HepG2 (cell line): ENCODE results near the gene SEPHS2. TPM values are rescaled to one million over a fixed set of nuclear protein-coding genes. Genes with fewer than 3 reads are reported as not detected.

ENCODE experiments used
- DPF2 ChIP-seq: sonication (generic); formaldehyde crosslinking; IDR thresholded peaks from 2 replicates; pipeline ENCODE4 v1.4.0; 2020; ENCODE audit warnings: mild to moderate bottlenecking, low read depth, missing genetic modification reagents, borderline replicate concordance
- FOXC1 ChIP-seq: sonication (generic); formaldehyde crosslinking; IDR thresholded peaks from 2 replicates; pipeline ENCODE4 v1.8.0; 2022; ENCODE audit warnings: mild to moderate bottlenecking, missing genetic modification reagents, borderline replicate concordance
- FOXK2 ChIP-seq: fragments of 450-650 bp; IDR thresholded peaks from 2 replicates; pipeline ENCODE4 v1.6.1; 2016
- GLI4 ChIP-seq: sonication (generic); formaldehyde crosslinking; IDR thresholded peaks from 2 replicates; pipeline ENCODE4 v1.5.1; 2020; ENCODE audit warnings: missing genetic modification reagents, mild to moderate bottlenecking, moderate library complexity, borderline replicate concordance
- HCFC1 ChIP-seq: fragments of 150-350 bp; IDR thresholded peaks from 2 replicates; pipeline ENCODE4 v1.6.1; 2014; ENCODE audit warnings: low read depth, low read length
- IKZF4 ChIP-seq: sonication (generic); formaldehyde crosslinking; IDR thresholded peaks from 2 replicates; pipeline ENCODE4 v1.5.1; 2020; ENCODE audit warnings: borderline replicate concordance, mild to moderate bottlenecking, low read depth, missing genetic modification reagents; ENCODE audit errors: not compliant biosample characterization
- JUND ChIP-seq: sonication (generic); formaldehyde crosslinking; IDR thresholded peaks from 2 replicates; pipeline ENCODE4 v1.8.0; 2022; ENCODE audit warnings: mild to moderate bottlenecking, missing genetic modification reagents
- MAX ChIP-seq: IDR thresholded peaks from 2 replicates; pipeline ENCODE4 v1.6.1; 2012; ENCODE audit warnings: inconsistent platforms
- MTA1 ChIP-seq: sonication (generic); formaldehyde crosslinking; IDR thresholded peaks from 2 replicates; pipeline ENCODE4 v1.4.0; 2020; ENCODE audit warnings: missing genetic modification reagents, mild to moderate bottlenecking, borderline replicate concordance
- NCOR1 ChIP-seq: fragments of 200-600 bp; sonication (generic); IDR thresholded peaks from 2 replicates; pipeline ENCODE4 v1.7.0; 2017; ENCODE audit warnings: antibody characterized with exemption, low read length, borderline replicate concordance
- NONO ChIP-seq, 2 experiments: fragments of 450-650 bp in 1 of 2; sonication (generic) in 1 of 2; formaldehyde crosslinking in 1 of 2; IDR thresholded peaks in 1 of 2; conservative IDR thresholded peaks in 1 of 2; 2 replicates each; pipeline versions ENCODE4 v1.6.1 to v1.8.0; 2017 to 2022; ENCODE audit warnings: mild to moderate bottlenecking in 1 of 2, missing genetic modification reagents in 1 of 2, moderate library complexity in 1 of 2
- PREB ChIP-seq: sonication (generic); formaldehyde crosslinking; IDR thresholded peaks from 2 replicates; pipeline ENCODE4 v1.4.0; 2020; ENCODE audit warnings: missing genetic modification reagents
- SOX6 ChIP-seq, 2 experiments: fragments of 450-650 bp in 1 of 2; sonication (generic) in 1 of 2; formaldehyde crosslinking in 1 of 2; IDR thresholded peaks; 2 replicates each; pipeline versions ENCODE4 v1.4.0 to v1.6.1; 2017 to 2020; ENCODE audit warnings: antibody characterized with exemption in 1 of 2, mild to moderate bottlenecking in 1 of 2, missing genetic modification reagents in 1 of 2
- SPEN ChIP-seq: sonication (generic); formaldehyde crosslinking; IDR thresholded peaks from 2 replicates; pipeline ENCODE4 v1.5.1; 2020; ENCODE audit warnings: low read depth, mild to moderate bottlenecking, missing genetic modification reagents
- ZFP36L1 ChIP-seq: sonication (generic); formaldehyde crosslinking; IDR thresholded peaks from 2 replicates; pipeline ENCODE4 v1.8.0; 2022; ENCODE audit warnings: mild to moderate bottlenecking, missing genetic modification reagents, moderate library complexity
- ZNF121 ChIP-seq: sonication (generic); formaldehyde crosslinking; IDR thresholded peaks from 2 replicates; pipeline ENCODE4 v1.5.0; 2020; ENCODE audit warnings: mild to moderate bottlenecking, missing genetic modification reagents
- ZNF280D ChIP-seq: sonication (generic); formaldehyde crosslinking; IDR thresholded peaks from 2 replicates; pipeline ENCODE4 v1.5.1; 2020; ENCODE audit warnings: mild to moderate bottlenecking, missing genetic modification reagents
- ZNF3 ChIP-seq: IDR thresholded peaks from 2 replicates; pipeline ENCODE4 v1.7.0; 2017; ENCODE audit warnings: inconsistent platforms
- ZNF326 ChIP-seq: sonication (generic); formaldehyde crosslinking; IDR thresholded peaks from 2 replicates; pipeline ENCODE4 v1.4.0; 2020; ENCODE audit warnings: missing genetic modification reagents, borderline replicate concordance
- ZNF343 ChIP-seq: sonication (generic); formaldehyde crosslinking; IDR thresholded peaks from 2 replicates; pipeline ENCODE4 v1.4.0; 2020; ENCODE audit warnings: mild to moderate bottlenecking, missing genetic modification reagents
- ZNF430 ChIP-seq: sonication (generic); formaldehyde crosslinking; IDR thresholded peaks from 2 replicates; pipeline ENCODE4 v1.9.0; 2021; ENCODE audit warnings: mild to moderate bottlenecking, missing genetic modification reagents
- ZNF446 ChIP-seq: sonication (generic); formaldehyde crosslinking; IDR thresholded peaks from 2 replicates; pipeline ENCODE4 v1.5.0; 2020; ENCODE audit warnings: mild to moderate bottlenecking, missing genetic modification reagents
- ZNF546 ChIP-seq: sonication (generic); formaldehyde crosslinking; conservative IDR thresholded peaks from 2 replicates; pipeline ENCODE4 v1.8.1; 2023; ENCODE audit warnings: mild to moderate bottlenecking, missing genetic modification reagents
- ZNF709 ChIP-seq: sonication (generic); formaldehyde crosslinking; IDR thresholded peaks from 2 replicates; pipeline ENCODE4 v1.5.0; 2020; ENCODE audit warnings: mild to moderate bottlenecking, missing genetic modification reagents
- ZNF777 ChIP-seq: sonication (generic); formaldehyde crosslinking; IDR thresholded peaks from 2 replicates; pipeline ENCODE4 v1.4.0; 2020; ENCODE audit warnings: missing genetic modification reagents
- ZZZ3 ChIP-seq: sonication (generic); formaldehyde crosslinking; IDR thresholded peaks from 2 replicates; pipeline ENCODE4 v1.4.0; 2020; ENCODE audit warnings: missing genetic modification reagents, mild to moderate bottlenecking, borderline replicate concordance
- polyA plus RNA-seq, 8 experiments: library from polyadenylated mRNA; depleted of rRNA in 3 of 8; stranded (reverse) in 7 of 8; unstranded in 1 of 8; fragments of >200 nt; fragmentation: Illumina TruSeq in 4 of 8; extraction: Trizol in 4 of 8; gene quantifications; 2 replicates each; pipeline versions ENCODE4 v1.2.1 to v1.2.3, GENCODE V29; 2011 to 2016; ENCODE audit warnings: low read depth in 4 of 8, missing spikeins in 1 of 8, mixed read lengths in 1 of 8; ENCODE audit not compliant: insufficient read depth in 1 of 8
- total RNA-seq, 5 experiments: library from RNA; depleted of rRNA; stranded (reverse); fragments of >200 nt; fragmentation: Illumina TruSeq; extraction: Trizol; gene quantifications; 2 replicates each; pipeline ENCODE4 v1.2.3, GENCODE V29; 2016; ENCODE audit warnings: low read depth in 1 of 5

Gene SEPHS2
- total and polyA plus RNA-seq, 2 of the 13 experiments (the other 11 are each of a cell fraction or from before 2014, with no cell fraction given) = 20.7 to 127 TPM

GRCh38 chr16:30437511-30438046, 8.1 kb downstream of the SEPHS2 start (continued):
- no peak for TF ChIP-seq ZFP36L1 (CRISPR knock-in tag)
- no peak for TF ChIP-seq GLI4 (CRISPR knock-in tag)
- TF ChIP-seq ZNF3 (CRISPR knock-in tag) = no peak
- TF ChIP-seq ZNF326 (CRISPR knock-in tag) = no peak
- TF ChIP-seq ZNF280D (CRISPR knock-in tag) = peak; percentile 90
- TF ChIP-seq HCFC1 = no peak
- TF ChIP-seq FOXK2 = peak; percentile 41
- 0 out of 2 replicates have a peak, but pooled peaks have one; percentile 42 for TF ChIP-seq NCOR1
- peak; percentile 7; the same call in 1 of the 2 replicates for TF ChIP-seq ZNF121 (CRISPR knock-in tag)
- no peak for TF ChIP-seq IKZF4
- no peak for TF ChIP-seq PREB (CRISPR knock-in tag)
- TF ChIP-seq ZZZ3 (CRISPR knock-in tag) = 0 out of 2 replicates have a peak, but pooled peaks have one; percentile 46
- peak; percentile 93 for TF ChIP-seq JUND
- TF ChIP-seq ZNF709 (CRISPR knock-in tag) = peak; percentile 50; the same call in 1 of the 2 replicates
- TF ChIP-seq ZNF546 = no peak
- TF ChIP-seq NONO (IDR thresholded peaks at IDR 0.05) = no peak
- TF ChIP-seq NONO (CRISPR knock-in tag; conservative IDR thresholded peaks at IDR 0.05) = peak; percentile 36; the same call in 1 of the 2 replicates
- TF ChIP-seq DPF2 (CRISPR knock-in tag) = peak; percentile 59; the same call in 1 of the 2 replicates
- TF ChIP-seq SPEN (CRISPR knock-in tag) = peak; percentile 46; the same call in 1 of the 2 replicates
- no peak for TF ChIP-seq ZNF777 (CRISPR knock-in tag)
- no peak for TF ChIP-seq SOX6 (IDR thresholded peaks at IDR 0.05)
- TF ChIP-seq SOX6 (CRISPR knock-in tag; IDR thresholded peaks at IDR 0.05) = peak; percentile 90
- TF ChIP-seq ZNF446 = 0 out of 2 replicates have a peak, but pooled peaks have one; percentile 51
- no peak; the same call in 1 of the 2 replicates for TF ChIP-seq MAX
- TF ChIP-seq FOXC1 (CRISPR knock-in tag) = peak; percentile 12; the same call in 1 of the 2 replicates
- TF ChIP-seq ZNF343 (CRISPR knock-in tag) = 0 out of 2 replicates have a peak, but pooled peaks have one; percentile 49
- TF ChIP-seq ZNF430 (CRISPR knock-in tag) = peak; percentile 75
- TF ChIP-seq MTA1 = no peak
